Ovary (tissue), 9 donors: ENCODE data around the gene SLC27A3. TPM values are rescaled to one million over a fixed set of nuclear protein-coding genes. Genes with fewer than 3 reads are reported as not detected.

Experiments used
- DNase-seq, 5 donors: peaks; one replicate each; pipeline ENCODE4 v3.0.0-alpha.2; 2019 to 2020
- H3K27ac ChIP-seq, 2 donors: fragments of 200-600 bp; one replicate each; pipeline versions ENCODE4 v1.5.1 to v1.8.0; 2019 to 2022
- H3K27me3 ChIP-seq: fragments of 200-600 bp; one replicate; pipeline ENCODE4 v1.8.0; 2022
- H3K36me3 ChIP-seq: fragments of 200-600 bp; sonication (generic); one replicate; pipeline ENCODE4 v1.5.1; 2019
- H3K4me1 ChIP-seq: one replicate; pipeline ENCODE4 v1.8.1; 2013; ENCODE audit warnings: mild to moderate bottlenecking, moderate library complexity; ENCODE audit not compliant: insufficient read depth
- H3K4me3 ChIP-seq: fragments of 200-600 bp; sonication (generic); one replicate; pipeline ENCODE4 v1.5.1; 2017
- H3K9me3 ChIP-seq, 2 donors: fragments of 200-600 bp in 1 of 2; sonication (generic) in 1 of 2; one replicate each; pipeline versions ENCODE4 v1.5.1 to v1.8.1; 2013 to 2019; ENCODE audit warnings: mild to moderate bottlenecking in 1 of 2, moderate library complexity in 1 of 2
- CTCF ChIP-seq, 3 donors: fragments of 450-650 bp in 2 of 3; fragments of 200-600 bp in 1 of 3; IDR thresholded peaks; one replicate each; pipeline versions ENCODE4 v1.5.1 to v1.8.0; 2016 to 2022; ENCODE audit warnings: antibody characterized with exemption in 3 of 3, mild to moderate bottlenecking in 1 of 3
- EP300 ChIP-seq: sonication (generic); formaldehyde crosslinking; IDR thresholded peaks from one replicate; pipeline ENCODE4 v1.6.1; 2017; ENCODE audit warnings: antibody characterized with exemption
- POLR2A ChIP-seq: fragments of 450-650 bp; IDR thresholded peaks from one replicate; pipeline ENCODE4 v1.6.1; 2017; ENCODE audit warnings: antibody characterized with exemption, mild to moderate bottlenecking, moderate library complexity
- WGBS, 3 donors: extraction: QIAGEN DNeasy Blood & Tissue Kit in 1 of 3; methylation state at CpG; one replicate each; pipeline versions ENCODE4 v1.1.5 to v1.1.7; 2013 to 2017; 5-methylcytosine and 5-hydroxymethylcytosine counted together
- intact Hi-C, 4 donors: fragments of 100-400 bp; cut with DNase I; formaldehyde crosslinking; loops; one replicate each; pipeline versions ENCODE4 v1.11.0 to v1.15.1; 2022 to 2023
- polyA plus RNA-seq, 2 donors: library from polyadenylated mRNA; stranded (reverse); fragments of 200-250 nt in 1 of 2; fragments of 350-450 nt in 1 of 2; fragmentation: Illumina TruSeq in 1 of 2; extraction: RNeasy Lipid Tissue Mini Kit (QIAGEN cat#74804) in 1 of 2; gene quantifications; one replicate each; pipeline ENCODE4 v1.2.3, GENCODE V29; 2013 to 2014
- total RNA-seq, 7 donors: library from RNA; depleted of rRNA in 2 of 7; stranded (reverse); fragments of >200 nt in 2 of 7; fragmentation: NEBNext Ultra II Directional in 3 of 7; extraction: Animal tissue kit (Norgen Biotek cat#: 25700) in 3 of 7; gene quantifications; one replicate each; pipeline versions ENCODE4 v1.1.0 to v1.2.4, GENCODE V29; 2016 to 2023
- donor health status: DM: no; HTN: no; CAD: no; lungs with moderate emphysema.
- donor health status: DM: no; HTN: no; CAD: no.
- donor health status: Bipolar disorder and iron deficiency.
- donor health status: DM: yes; HTN: yes; CAD: no.
- donor health status: DM: no; HTN: no; CAD: no.
- donor health status: DM: yes; HTN: yes; CAD: no.

Gene SLC27A3
- total and polyA plus RNA-seq, 9 donors, result 9.5 to 50.9 (median 31.1) TPM

GRCh38 chr1:153733970-153734369 is 41.2 kb upstream of the SLC27A3 start:
- H3K4me3 ChIP-seq, result no peak overlapping the region
- no peak overlapping the region for H3K27ac ChIP-seq
- H3K9me3 ChIP-seq, result no peaks in the 10 kb centered on the region
- no peaks in the 10 kb centered on the region for H3K36me3 ChIP-seq
- intact Hi-C loops, result no loop called here
- 74 to 84% (median 79%) methylated on average over 1 of the region's 1 CpG for WGBS, 3 donors
- no peaks in the 10 kb centered on the region for H3K27me3 ChIP-seq
- TF ChIP-seq EP300 (no peak), CTCF (IDR thresholded peaks at IDR 0.05) (no peak), POLR2A (no peak)
- DNase-seq, result no peak
- peaks cover 1% of the 10 kb centered on the region for H3K4me1 ChIP-seq

GRCh38 chr1:153734396-153735089 is 40.7 kb upstream of the SLC27A3 start:
- no peaks in the 10 kb centered on the region for H3K4me1 ChIP-seq
- no peaks in the 10 kb centered on the region for H3K9me3 ChIP-seq
- H3K36me3 ChIP-seq, result no peaks in the 10 kb centered on the region
- no peak overlapping the region for H3K4me3 ChIP-seq
- no peak for DNase-seq
- no peaks in the 10 kb centered on the region for H3K27me3 ChIP-seq
- no peak overlapping the region for H3K27ac ChIP-seq
- intact Hi-C loops, result no loop called here
- TF ChIP-seq CTCF (IDR thresholded peaks at IDR 0.05) (no peak), EP300 (no peak), POLR2A (no peak)
- 72 to 80% (median 79%) methylated on average over 3 of the region's 3 CpGs for whole genome bisulfite sequencing, 3 donors

GRCh38 chr1:153735090-153735420 is 40.2 kb upstream of the SLC27A3 start:
- H3K4me1 ChIP-seq, result no peaks in the 10 kb centered on the region
- no peaks in the 10 kb centered on the region for H3K27me3 ChIP-seq
- no peak overlapping the region for H3K4me3 ChIP-seq
- TF ChIP-seq POLR2A, result no peak
- TF ChIP-seq CTCF (IDR thresholded peaks at IDR 0.05), result no peak
- no peak for TF ChIP-seq EP300
- intact Hi-C loops, result no loop called here
- no peak overlapping the region for H3K27ac ChIP-seq
- 90 to 97% (median 97%) methylated on average over 3 of the region's 3 CpGs for WGBS, 3 donors
- H3K36me3 ChIP-seq, result no peaks in the 10 kb centered on the region
- DNase-seq, result no peak
- H3K9me3 ChIP-seq, result no peaks in the 10 kb centered on the region

- Histone ChIP-seq H3K36me3 (no peaks in the 10 kb centered on the region), H3K9me3 (no peaks in the 10 kb centered on the region), H3K4me1 (peaks cover 10% of the 10 kb centered on the region), H3K27me3 (no peaks in the 10 kb centered on the region), H3K4me3 (no peak overlapping the region), H3K27ac (peak overlapping the region in 1 of 2 donors; percentile 72)
- DNase-seq, result no peak
- no peak for TF ChIP-seq EP300
- TF ChIP-seq POLR2A, result no peak
- no peak for TF ChIP-seq CTCF (IDR thresholded peaks at IDR 0.05)
- intact Hi-C loops, result loop anchor here in 1 of 4 donors (5.0 kb wide), 1 partner anchor 45 kb away; no protein-coding TSS in a partner anchor
- 26 to 34% (median 31%) methylated on average over 2 of the region's 2 CpGs for WGBS, 3 donors
Measured at GRCh38 chr1:153741986-153742385, 33.2 kb upstream of the SLC27A3 start.
